NCI-H1436 (cell line): ENCODE results near the gene KIF21B.
A peak's percentile ranks its signal among the peaks of the same experiment; 100 is the strongest.

Source experiments
- DNase-seq: peaks from one replicate; lab custom pipeline; 2025; lab: John Stamatoyannopoulos, UW

The KIF21B gene

DNA sequence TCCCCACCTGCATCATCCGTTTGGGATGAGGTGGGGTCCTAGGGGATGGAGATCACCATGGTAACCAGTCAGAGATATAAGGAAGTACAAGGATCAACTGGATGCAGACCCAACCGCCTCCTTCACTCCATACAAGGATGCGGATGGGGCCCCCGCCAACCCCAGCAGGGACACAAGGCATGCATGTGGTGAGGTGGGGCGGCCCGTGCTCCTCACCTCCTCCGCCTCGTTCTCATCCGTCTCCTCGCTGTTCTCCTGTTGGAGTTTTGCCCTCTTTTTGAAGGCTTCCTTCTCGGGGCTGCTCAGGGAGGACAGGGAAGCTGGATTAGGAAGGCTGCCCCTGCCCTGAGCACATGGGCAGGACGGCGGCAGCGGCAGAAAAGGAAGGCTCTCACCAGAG is 23.8 kb downstream of the KIF21B start:
- DNase-seq, result no peak

DNA sequence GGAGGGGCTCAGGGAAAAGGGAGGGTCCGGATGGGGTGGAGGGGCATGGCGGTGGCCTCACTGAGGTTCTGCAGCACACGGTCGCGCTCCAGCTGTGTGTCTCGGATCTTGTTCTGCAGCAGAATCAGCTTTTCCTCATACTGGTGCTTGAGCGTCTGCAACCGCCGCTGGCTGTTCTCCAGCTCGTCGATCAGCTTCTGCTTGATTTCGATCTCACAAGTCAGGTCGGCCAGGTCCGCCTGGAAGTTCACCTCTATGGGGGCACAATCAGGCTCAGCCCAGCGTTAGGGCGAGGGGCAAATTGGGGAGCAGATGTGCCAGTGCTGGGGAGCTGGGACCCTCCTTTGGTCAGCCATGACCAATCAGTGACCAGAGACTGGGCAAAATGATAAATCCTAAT is 25.2 kb downstream of the KIF21B start:
- no peak for DNase-seq

DNA sequence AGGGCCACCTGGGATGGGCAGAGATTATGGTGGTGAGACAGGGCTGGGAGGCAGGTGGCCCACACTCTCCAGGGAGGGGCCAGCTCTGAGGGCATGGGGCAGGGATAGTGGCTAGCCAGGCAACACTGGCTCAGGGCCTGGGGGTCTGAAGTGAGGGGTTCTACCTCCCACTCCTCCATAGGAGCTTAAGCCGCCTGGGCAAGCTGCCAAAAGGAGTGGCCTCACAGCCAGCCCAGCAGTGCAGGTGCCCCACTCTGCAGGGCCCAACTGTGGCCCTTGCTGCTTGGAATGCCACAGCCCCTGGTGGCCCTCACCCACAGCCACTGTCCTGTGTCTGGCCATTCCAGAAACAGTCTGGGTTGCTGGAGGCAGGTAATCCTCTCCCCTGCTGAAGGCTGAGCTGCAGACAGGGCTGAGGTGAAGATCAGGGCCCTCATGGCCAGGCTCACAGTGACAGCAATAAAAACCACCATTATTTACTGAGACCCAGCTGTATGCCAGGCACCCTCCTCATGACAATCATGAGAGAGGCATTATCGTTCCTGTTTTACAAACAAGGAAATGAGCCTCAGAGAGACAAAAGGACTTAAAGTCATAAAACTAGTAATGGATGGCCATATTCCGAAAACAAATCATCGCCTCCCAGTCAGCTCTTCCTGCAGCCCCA is 31.0 kb downstream of the KIF21B start:
- no peak for DNase-seq

DNA sequence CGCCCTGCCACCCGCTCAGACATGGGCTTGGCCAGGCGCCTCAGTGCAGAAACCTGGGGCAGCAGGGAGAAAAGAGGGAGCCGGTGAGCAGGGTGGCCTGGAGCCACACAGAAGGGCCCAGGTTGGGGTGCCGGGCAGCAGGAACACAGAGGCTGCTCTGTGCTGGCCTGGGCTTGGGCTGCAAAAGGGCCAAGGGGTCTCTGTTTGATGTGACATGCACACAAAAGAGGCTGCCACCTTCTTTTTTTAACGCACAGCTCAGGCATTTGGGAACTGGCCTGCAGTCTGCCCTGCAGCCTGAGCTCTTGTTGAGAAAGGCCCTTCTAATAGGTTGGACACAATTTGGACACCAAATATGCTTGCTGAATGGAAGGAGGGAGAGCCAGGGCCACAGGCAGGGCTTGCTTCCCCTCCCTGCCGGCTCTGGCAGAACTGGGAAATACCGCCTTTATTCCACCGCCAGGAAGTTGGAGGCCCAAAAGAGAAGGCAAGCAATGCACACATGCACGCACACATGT is 32.4 kb downstream of the KIF21B start:
- no peak for DNase-seq

DNA sequence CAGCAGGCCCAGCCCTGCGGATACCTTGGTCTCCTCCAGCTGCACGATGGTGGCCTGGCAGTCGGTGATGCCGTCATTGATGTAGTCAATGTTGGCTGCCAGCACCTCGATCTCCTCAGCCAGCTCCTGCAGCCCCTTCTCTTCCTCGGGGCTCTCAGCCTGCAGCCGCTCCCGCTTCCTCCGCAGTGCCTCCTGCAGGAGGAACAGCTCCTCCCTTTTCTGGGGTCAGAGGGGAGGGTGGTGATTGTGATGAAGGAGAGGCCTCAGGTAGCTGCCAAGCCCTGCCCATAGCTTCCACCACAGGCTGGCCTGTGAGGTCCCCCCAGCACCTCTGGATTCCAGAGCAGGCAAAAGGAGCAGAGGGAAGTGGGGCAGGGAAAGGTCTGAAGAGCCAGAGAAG is 33.4 kb downstream of the KIF21B start:
- no peak for DNase-seq

DNA sequence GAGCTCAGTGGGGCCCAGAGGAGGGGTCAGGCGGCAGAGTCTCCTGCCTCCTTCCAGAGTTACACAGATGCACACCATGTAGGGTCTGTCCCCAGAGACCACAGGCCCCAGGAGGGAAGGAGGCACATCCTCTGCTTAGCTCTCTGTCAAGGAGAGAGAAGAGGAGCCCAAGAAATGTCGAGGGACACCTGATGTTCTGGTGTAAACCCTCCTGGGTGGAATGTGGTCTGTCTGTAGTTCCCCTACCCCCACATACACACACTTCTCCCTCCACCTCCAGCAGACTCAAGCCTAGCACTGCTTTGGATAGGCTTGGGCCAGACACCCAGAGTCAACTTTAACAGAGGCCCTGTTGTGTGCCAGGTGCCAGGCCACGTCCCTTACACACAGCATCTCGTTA is 34.2 kb downstream of the KIF21B start:
- DNase-seq, result no peak

DNA sequence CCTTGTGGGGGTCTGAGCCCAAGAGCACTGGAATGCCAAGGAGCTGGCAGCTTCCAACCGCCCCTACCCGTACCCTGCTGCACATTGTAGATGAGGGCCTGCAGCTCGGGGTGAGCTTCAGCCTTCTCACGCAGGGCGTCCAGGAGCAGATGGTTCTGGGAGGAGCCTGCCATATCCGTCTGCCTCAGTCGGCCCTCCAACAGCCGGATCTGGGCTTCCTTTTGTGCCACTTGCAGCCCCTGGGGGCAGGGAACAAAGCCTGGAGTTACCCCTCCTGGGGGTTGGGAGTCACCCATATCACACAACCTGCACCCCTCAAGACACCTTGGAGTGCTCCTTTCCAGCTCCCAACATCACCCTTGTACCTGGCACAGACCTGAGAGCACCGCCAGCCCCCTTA is 34.8 kb downstream of the KIF21B start:
- no peak for DNase-seq

DNA sequence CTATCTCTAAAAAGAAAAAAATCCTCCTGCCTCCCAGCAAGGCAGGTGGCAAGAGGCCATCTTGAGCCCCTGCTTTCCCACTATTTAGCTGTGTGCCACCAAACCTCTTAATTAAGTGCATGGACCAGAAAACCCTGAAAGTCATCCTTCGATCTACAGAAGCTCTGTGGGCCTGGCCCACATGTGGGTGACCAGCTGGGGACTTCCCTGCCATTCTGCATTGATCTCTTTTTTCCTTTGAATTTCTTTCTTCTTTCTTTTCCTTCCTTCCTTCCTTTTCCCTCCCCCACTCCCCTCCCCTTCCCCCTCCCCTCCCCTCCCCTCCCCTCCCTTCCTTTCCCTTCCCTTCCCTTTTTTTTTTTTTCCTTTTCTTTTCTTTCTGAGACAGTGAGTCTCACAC is 38.0 kb downstream of the KIF21B start:
- no peak for DNase-seq

DNA sequence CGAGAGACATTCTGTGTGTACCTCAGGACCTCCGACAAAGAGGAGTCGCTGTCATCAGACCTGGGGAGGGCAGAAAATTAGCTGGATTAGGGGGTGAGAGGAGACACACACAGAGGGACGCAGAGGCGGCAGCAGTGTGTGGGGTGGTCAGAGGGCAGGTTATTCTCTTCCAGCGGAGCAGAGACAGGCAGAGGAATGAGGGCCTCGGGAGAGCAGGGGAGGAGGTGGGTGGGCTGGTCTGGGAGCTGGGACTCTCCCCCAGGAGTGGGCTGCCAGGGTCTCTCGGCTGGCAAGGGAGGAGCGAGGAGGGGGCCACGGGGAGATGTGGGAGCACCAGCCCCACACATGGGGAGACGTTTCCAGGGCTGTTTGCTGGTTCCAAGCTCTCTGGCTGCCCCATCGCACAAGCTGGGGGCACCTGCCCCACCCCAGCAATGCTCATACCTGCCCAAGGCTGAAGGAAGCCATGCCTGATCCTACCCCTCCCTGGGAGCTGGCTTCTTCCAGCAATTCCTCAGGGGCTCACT is 40.4 kb downstream of the KIF21B start:
- DNase-seq, result no peak

DNA sequence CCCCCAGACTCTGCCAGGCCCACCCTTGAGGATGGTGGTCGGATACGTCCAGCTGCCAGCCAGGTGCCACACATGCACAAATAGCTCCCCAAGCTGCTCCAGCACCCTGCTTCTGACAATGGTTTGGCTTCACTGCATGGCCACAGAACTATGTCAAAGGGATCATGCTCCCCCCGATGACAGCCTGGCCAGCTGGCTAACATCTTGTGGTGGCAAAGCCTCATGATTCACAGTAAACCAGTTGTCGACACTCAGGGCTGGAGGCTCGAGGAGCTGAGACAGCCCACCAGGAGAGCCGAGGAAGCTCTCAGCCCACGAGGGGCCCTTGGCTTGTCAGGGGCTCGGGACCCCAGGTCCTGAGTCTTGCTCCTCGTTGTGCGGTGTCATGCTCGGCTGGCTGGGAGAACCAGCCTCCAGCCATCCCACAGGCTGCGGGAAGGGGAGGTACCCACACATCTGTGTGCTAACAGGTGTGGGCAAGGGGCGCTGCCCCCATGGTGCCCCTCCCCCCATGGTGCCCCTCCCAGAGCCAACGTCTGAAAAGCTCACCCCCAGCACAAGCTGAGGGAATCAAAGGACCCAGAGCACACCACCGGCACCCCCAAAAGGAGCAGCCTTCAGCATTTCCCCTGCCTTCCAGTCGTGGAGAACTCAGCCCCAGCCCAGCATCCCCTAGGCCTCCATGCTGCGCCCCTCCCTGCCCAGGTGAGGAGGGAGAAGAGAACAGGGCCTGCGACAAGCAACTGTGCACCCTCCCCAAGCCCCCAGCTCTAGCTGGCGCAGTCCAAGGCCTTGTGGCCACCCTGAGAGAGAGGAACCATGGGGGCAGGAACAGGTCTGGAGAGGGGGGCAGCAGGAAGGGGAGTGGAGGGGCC is 41.2 kb downstream of the KIF21B start:
- DNase-seq, result no peak

DNA sequence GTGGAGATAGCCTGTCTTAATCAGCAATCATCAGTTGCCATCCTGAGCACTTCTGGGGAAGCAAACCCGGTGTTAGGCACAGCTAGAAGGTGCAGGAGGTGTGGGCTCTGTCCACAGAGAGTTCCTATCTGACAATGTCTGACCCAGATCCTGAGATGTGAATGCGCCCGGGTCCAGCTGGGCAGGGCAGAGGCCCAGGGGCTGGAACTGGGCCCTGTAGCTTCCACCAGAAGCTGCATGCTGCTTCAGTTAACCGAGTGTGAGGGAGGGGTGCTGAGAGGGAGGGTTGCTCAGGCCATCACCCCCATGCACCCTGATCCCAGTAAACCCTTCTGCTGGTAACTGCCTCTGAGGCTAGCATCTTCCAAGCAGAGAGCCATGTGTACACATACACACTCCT is 42.2 kb downstream of the KIF21B start:
- DNase-seq, result no peak

DNA sequence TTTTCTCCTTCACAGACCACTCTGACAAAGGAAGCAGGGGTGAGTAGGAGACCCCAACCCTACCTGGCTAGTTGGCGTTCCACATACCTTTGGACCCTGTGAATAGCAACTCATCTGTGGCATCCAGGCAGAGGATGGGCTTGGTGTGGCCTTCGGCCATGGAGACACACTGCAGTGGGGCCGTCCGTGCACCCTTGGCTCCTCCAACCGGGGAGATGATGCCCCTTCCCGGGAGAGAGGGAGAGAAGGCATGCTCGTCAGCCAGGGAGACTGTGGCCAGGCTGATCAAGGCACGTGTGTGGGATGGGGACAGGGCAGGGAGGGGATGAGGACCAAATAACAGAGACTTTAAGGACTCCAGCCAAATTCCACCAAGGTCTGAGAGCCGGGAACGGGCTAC is 42.6 kb downstream of the KIF21B start:
- no peak for DNase-seq

DNA sequence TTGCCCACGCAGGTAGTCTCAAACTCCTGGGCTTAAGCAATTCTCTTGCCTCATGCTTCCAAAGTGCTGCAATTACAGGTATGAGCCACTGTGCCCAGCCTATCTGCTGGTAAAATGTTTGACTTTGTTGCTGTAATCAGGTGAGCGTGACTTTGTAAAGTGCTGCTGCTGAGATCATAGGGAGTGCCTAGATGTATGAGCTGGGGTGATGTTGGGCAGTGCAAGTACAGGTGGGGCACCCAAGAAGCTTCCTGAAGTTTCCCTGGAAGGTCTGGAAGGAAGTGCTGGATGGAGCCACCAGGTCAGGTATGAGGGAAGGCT is 43.1 kb downstream of the KIF21B start:
- no peak for DNase-seq

DNA sequence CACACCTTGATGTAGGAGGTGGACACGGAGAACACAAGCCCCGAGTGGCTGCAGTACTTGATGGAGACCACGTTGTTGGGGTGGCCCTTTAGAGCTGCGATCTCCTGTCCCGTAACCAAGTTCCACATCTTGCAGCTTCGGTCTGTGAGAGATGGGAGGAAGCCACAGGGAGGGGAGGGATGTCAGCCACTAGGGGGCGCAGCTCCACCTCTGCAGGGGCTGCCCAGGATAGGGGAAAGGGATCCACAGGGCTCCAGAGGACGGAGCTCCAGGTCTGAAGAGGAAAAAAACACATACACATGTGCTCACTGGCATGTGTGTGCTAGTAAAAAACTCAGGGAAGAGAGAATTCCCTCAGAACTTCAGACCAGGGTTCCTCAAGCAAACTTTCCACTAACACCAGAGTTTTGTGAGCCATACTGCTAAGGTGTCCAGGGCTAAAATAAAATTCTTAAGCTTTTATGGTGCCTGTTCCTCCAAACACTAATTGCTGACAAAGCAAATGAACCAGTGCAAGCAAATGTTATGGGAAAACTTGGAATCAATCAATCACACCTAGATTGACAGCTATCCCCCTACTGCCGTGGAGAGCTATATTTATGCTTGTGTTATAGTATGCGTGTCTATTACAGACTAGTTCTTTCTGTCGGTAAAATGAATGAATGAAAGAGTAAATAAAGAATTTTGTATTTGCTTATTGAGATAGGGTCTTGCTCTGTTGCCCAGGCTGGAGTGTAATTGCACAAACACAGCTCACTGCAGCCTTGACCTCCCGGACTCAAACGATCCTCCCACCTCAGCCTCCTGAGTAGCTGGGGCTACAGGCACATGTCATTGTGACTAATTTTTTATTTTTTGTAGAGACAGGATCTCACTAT is 43.7 kb downstream of the KIF21B start:
- peak; percentile 24 for DNase-seq

DNA sequence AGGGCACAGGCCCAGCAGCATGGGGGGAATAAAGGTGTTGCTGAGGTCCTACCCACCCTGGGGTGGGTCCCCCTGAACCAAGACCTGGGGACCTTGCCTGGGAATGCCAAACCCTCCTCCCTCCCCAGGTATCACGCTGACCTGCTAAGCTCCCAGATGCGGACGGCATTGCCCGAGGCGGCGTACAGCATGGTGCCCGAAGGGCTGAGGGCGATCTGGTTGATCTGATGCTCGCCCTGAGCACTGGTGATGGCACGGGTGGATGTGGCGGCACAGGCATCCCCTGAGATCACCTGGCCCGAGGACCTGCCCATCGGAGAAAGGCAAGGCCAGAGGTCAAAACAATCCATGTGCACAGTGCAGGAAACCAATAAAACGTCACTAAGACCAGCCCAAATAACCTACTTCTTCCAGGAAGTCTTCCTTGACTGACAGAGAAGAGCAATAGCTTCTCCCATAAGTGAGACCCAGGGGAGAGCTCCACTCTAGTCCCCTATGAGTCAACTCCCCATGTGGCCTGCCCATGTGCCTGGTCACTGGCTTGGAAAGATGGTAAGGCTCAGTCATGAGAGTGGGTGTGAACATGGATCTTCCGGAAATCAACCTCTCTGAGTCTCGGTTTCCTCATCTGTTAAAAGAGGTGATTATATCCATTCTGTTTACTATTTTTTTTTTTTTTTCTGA is 46.3 kb downstream of the KIF21B start:
- DNase-seq, result no peak

DNA sequence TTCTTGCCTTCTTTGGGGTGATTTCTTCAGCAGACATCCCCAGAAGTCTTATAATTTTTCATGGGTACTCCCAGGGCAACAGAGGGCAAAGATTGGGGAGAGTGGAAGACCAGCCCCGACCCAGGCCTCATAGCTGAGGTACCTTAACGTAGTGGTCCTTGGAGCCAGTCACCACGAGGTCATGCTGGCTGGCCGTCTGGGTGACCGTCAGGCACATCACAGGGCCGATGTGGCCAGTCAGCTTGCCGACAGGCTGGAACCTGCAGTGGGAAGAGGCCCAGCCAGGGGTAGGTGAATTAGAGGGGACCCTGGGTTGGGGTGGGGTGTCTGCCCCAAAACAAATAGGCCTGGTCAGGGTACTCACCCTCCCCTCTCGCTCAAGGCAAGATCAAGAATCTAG is 46.9 kb downstream of the KIF21B start:
- DNase-seq, result no peak

DNA sequence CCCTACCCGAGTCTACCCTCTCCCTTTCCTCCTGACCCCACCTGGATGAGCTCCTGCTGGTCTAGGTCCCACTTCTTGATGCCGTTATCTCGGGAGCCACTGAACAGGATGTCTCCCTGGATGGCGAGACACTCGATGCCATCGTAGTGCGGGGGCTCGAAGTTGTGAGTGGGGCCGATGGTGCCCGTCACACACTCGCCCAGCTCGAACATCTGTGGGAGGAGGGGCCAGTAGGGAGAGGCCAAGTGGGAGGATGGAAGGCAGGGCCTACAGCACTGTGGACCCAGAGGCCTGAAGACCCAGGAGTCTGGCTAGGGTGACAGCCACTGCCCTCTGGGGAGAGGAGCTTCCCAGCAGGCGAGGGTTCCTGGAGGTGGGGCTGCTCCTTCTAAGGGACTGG is 48.1 kb downstream of the KIF21B start:
- DNase-seq, result no peak

DNA sequence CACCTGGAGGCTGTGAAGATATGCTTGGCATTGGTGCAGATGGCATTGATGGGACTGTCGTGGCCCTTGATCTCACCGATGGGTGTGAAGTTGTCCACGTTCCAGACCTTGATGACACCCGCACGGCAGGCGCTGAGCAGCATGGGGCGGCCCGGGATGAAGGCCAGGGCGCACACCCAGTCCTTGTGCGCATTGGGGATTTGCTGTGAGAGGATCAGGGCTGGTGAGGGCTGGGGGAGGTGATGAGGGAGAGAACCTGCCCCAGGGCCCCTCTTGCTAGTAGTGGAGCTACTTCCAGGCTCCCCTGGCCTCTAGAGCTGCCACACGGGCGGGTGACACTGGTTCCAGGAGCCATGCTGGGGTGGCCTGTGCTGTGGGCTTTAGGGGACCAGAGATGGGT is 48.8 kb downstream of the KIF21B start:
- DNase-seq, result no peak

DNA sequence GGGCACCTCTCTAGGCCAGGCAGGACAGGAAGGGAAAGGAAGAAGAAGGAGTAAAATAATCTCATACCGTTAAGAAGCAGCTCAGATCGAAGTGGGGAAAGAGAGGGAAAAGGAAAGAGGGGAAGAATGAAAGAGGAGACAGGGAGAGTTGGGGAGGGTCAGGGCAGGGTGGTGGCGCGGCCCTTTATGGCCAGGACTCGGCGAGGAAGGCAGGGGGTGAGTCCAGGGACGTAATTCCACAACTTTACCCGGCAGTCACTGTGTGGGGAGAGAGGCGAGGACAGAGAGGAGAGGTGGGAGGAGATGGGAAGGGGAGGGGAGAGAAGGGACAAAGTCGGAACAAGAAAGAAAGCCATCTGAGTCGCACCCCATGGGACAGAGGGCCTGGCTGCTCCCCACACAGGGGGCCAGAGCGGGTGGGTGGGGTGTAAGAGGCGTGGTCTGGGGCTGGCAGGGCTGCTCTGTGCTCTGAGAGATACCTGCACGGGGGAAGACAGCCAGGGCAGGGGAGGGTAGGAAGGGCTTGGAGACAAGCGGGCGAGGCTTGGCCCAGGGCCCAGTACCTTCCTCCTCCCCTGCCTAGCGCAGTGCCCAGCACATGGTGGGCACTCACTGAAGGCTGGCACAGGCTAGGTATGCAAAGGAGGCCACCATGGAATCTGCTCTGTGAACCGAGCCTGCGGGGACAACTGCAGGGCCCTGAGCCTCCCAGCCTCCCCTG is 49.4 kb downstream of the KIF21B start:
- no peak for DNase-seq

DNA sequence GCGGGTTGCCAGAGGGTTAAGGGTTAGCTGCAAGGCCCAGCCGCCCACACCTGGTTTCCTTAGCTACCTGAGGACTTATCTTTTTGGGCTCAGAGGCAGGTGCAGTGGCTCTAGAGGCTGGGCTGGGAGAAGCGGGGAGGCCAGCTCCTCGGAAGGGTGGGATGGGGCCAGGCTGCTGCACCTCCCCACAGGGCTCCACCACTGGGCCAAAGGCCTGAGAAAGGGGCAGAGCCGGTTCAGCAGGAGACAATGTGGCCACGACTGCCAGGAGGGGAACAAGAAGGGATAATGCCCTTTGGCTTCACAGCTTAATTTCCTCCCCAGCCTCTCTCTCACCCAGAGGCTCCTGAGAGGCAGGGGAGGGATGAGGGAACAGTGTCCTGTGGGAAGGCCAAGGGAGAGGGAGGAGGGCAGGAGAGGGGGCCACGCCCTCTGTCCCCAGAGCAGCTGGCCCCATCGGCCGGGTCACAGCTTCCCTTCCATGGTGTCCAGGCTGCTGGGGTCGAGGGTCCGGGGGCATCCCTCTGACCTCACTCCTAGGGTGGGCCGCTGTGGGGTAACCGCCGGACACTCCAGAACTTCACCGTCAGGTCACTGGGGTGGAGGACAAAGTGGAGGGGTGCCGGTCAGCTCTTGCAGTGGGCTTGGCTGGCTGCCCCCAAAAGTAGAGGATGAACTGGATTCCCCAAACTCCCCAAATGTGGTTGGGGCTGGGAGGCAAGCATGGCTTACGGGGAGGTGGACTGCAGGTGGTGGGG is 50.4 kb downstream of the KIF21B start:
- DNase-seq, result no peak
